HG02588 (cell line): ENCODE measurements around the gene C3orf70.

ENCODE experiments used
- ATAC-seq: cut with Tn5 transposase; IDR thresholded peaks from one replicate; pipeline ENCODE4 v1.9.1; 2021; ENCODE audit warnings: mild to moderate bottlenecking, moderate library complexity; ENCODE audit not compliant: unreplicated experiment

The C3orf70 gene

DNA sequence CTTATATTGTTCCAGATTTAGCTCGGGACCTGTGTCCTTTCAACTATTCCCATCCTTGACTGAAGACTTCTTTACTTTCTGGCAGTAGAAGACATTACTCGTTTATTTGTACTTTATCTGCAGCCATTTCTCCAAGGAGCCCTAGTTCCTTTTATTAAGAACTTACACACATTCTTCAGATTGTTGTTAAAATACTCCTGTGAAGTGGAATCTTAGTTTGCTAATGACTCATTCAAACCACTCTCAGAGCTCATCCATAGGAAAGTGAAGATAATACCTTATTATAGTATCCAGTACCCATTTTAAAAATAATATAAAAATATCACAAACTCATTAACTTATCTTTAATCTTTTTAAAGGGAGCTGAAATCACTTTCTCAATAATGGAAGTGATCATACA, 63.5 kb downstream of the C3orf70 start:
- ATAC-seq: no peak

DNA sequence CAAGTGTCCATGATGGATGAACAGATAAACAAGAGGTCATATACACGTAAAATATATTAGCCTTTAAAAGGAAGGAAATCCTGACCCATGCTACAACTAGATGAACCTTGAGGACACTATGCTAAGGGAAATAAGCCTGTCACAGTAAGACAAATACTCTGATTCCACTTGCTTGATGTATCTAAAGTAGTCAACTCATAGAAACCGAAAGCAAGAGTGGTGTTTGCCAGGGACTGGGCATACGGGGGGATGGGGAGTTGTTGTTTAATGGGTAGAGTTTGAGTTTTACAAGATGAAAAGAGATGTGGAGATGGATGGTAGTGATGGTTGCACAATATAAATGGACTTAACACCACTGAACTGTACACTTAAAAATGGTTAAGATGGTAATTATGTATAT, 65.4 kb downstream of the C3orf70 start:
- ATAC-seq: no peak

DNA sequence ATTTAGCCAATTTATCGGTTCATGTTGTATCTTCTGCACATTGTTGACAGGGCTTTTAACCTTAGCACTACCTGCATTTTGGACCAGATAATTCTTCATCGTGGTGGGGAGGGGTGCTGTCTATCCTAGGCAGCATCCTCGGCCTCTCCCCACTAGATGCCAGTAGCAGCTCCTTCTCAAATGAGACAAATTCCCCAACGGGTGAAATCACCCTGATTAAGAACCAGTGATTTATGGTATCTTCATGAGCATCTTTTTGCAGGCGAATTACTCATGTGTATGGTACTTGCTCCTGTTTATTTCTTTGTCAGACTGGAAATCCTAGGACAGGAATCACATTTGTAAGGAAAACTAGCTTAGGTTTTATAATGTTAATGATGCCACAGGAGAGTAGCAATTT, 68.0 kb downstream of the C3orf70 start:
- no peak for ATAC-seq

DNA sequence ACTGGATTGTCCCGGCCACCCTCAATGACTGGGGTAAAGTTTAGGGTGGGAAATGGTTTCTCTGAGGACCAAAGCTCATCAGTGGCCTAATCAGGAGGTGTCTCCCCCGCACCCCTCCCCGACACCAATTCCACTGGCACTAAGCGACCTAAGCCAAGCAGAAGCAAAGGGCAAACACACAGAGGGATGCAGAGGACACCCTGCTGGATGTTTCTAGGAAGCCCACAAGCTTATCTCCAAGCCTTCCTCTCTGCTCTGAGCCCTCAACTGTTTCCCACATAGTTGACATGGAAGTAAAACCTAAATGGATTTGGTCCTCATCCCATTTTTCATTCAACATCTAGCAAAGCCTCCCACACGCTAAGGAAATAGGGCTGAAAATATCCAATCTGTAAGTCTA, 68.5 kb downstream of the C3orf70 start:
- no peak for ATAC-seq

DNA sequence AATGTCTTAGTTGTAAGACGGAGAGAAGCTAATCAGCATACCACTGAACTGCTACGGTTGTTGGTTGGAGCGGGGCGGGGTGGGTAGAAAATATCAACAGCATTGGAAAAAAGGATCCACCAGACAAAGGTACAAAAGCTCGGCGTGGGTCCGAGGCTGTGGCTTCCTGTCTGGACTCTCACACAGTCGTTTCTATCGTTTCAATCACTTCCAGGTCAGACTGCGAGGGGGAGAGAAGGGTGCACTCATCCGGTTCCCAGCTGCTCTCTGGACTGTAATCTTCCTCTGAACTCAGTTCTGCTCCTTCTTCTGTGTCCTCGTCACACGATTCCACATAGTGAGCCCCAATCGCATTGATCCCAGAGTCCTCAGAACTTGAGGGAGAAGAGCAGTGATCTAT, 70.0 kb downstream of the C3orf70 start:
- ATAC-seq: no peak

DNA sequence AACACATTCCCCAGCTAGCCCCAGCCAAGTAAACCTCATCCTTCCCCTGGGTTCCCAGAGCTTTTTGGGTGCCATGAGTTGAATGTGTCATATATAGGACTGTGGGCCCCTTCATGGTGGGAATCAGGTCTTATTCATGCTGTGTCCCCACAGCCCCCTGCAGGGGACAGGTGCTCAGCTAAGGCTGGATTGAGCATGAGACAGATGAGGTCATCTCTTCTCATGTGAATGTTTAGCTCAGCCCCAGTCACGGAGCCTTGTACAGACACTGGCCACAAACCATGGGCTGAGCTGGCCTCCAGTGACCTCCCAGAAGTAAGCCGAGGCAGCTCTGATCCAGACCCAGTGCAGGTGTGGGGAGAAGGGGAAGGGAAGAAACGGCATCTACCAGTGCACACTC, 70.7 kb downstream of the C3orf70 start:
- ATAC-seq: no peak

DNA sequence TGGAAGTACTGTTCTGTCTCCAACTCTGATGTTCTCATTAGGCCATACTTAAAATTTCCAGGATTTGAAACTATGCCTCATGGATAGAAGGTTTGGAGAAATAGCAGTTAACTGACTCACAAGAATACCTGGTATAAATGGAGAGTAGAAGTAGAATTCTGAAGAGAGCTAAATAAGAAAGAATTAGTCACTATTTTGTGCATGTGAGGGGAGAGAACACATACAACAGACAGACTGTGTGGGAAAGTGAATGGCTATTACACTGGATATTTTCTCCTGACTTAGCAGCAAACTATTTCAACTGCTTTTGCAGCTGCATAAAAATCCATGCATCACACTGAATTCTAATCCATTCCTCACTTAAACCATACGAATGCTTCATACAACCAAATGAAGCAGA, 71.3 kb downstream of the C3orf70 start:
- ATAC-seq: no peak

DNA sequence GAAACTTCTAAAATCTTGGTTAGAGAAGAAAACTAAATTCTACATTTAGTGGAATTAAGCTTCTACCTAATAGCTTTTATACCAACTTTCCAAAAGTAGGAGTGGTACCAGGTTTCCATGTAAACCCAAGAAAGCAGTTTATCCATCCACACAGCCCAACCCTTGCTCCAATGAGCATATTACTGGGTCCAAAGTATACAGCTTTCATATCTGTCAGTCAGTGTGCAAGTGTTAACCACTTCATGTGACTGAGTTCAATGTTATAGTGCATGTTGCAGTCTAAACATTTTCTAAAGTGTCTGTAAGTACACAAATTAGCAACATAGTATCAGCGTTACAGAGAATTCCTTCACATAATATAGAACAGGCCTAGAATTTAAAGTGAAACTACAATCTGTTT, 73.2 kb downstream of the C3orf70 start:
- no peak for ATAC-seq

DNA sequence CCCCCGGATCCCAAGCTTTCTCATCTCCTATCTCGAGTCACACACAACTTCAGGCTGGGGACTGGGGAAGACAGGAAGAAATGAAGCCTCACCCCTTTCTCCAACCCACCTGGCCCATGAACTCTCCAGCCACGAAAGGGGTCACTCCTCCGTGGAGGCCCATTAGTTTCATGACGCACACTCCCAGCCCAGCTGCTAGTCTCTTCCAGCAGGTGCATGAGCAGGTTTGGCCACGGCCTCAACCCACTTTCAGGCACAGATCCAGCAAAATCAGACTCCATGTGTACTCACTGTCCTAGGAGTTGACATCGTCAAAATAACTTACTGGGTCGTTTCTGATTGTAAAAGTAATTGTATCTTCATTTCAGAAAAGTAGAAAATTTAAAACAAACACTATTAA, 76.6 kb downstream of the C3orf70 start:
- no peak for ATAC-seq

DNA sequence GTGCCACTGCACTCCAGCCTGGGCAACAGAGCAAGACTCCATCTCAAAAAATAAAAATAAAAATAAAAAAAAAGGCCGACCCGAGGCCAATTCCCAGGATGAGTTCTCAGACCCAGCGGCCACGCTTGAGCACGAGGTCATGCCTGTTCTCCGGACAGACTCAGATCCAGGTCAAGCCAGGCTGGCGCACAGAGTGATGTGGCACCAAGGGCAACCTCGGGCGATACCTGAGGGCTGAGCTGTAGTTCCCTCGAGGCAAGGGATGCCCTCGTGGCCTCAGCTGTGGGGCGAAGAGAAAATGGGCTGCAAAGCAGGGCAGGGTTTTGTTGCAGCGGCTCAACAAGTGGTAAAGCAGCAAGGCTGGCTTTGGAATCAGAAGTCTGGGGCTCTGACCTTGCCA, 77.3 kb downstream of the C3orf70 start:
- ATAC-seq: no peak

DNA sequence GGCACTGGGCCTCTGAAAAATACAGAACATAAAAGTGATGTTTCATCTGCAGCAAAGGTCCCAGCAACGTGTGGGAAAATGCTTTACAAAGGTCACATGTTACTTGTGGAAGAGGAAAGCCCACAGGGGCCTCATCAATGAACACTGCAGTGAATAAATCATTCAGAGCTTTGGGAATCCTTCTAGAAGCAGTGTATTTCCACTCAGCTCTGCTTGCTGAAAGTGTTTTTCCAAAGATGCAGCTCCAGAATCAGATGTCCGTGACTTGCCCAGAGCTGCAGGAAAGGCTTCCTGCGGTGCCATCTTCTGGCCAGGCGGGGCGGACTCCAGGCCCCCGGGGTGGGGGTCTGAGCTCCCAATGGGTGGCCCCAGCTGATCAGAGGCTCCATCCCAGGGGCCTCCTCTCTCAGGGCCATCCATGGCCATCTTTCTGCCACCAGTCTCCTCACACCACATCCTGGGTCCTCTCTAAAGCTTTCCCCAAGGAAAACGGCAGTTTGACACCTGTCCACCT, 81.5 kb downstream of the C3orf70 start:
- ATAC-seq: no peak

DNA sequence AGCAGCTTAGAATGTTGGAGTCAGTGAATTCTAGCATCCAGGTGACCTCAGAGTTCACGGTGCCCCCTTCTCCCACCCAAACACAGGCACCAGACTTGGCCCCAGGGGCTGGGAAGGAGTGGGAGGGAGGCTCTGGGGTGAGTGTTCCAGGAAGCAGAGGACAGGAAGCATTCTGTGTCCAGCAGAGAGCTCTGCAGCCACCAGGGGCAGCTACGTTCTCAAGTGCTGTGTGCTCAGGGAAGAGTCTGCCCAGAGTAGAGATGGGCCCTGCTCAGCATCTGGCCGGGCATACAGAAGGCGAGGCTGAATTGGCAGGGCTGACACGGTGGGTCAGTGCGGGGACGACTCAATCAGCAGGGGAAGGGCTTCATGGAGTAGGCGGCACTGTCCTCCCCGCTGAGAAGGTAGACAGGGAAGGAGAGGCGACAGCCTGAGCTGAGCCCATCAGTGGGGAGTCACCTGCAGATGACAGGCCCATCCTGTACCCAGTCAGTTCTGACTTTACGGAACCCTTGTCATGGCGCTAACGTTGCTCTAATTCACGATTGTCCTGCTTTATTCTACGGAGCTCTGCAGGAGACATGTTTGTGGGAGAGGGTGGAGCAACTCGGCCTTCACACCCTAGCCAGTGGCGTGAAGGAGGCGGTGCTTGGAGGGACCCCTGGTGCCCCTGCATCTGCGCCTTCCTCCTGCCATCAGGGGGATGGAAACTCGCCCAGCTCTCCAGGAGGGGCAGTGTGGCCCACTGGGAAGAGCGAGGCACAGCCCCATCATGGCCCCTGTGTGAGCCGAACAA, 82.2 kb downstream of the C3orf70 start:
- ATAC-seq: no peak

DNA sequence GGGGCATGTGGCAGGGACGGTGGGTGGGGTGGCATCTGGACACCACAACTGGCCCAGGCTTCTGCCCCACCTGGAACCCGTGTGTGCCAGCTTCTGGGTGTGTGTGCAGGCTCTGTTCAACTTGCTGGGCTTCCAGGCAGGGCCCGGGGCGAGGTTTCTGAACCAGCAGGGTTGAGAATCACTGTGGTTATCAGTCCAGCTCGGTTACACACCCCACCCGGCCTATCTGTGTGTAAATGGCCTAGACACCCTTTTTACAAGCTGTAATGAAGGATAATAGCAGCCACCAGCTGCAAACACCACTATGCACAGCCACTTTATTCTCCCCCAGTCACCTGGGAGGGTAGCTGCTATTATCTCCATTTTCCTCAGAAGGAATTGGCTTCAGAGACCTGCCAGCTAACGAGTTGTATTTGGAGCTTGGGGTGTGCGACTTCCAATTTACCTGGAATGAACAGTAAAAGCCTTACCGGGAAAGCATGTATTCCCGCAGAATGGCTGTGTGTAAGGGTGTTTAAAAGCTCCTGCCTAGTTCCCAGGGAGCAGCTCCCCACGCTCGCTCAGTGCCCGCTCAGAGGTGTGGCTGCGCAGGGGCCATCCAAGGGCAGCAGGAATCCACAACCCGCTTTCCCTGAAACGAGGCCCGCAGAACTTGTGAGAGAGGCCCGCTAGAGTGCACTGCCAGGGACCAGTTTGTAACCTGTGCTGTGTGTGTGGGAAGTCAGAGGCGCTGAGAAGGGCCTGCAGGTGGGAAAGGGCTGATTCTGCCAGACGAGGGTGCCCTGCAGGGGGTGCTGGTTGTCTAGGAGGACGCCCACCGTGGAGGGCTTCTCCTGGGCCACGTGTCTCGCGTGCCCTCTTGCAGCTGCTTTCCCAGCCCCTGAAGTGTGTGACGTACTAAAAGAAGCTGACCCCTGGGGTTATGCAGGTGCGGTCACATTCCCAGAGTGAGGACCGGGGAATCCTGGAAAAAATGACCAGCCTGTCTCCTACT, 83.5 kb downstream of the C3orf70 start:
- no peak for ATAC-seq

DNA sequence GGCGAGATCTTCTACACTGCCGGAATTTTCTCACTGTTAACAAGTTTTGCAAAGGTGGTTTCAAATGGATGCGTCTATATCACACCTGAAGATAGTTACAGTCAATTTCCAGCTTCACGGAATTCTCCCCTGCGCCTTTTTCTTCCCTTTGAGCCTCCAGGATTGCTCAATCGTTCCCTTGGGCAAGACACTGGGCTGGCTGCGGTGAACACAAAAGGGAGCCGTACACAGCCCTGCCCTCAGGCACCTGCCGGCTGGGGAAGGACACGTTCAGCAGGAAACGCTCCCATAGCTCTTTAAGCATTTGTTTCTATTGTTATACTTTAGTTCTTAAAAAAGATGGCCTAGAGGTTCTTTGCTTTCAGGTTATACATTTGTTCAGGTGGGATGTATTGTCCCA, 85.7 kb downstream of the C3orf70 start:
- no peak for ATAC-seq

DNA sequence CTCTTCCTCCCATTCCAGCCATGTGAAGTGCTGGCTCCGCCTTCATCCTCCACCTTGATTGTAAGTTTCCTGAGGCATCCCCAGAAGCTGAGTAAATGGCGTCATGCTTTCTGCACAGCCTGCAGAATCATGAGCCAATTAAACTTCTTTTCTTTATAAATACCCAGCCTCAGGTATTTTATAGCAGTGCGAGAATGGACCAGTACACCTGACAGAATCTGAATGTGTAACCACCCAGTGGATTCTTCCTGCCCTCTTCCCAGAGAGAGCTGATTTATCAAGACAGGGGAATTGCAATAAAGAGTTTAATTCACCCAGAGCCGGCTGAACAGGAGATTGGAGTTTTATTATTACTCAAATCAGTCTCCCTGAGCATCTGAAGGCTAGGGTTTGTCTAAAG, 86.6 kb downstream of the C3orf70 start:
- ATAC-seq: no peak

DNA sequence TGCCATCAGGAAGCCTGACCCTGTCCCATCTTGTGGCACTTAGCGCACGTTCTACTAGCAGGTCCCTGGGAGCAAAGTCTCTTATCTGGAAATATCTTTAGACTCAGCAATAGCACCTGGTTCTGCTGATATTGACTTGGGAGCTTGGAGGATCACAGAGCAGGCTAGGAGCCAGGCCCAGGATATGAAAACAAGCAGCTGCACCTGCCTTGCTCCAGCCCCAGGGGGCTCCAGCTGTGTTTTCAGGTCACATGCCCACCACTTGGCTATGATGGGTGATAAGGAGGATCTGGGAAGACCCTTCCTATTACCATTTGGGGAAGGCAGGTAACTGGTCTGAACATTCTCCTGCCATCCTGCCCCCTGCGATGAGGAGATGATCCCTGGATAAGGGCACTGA, 87.8 kb downstream of the C3orf70 start:
- no peak for ATAC-seq

DNA sequence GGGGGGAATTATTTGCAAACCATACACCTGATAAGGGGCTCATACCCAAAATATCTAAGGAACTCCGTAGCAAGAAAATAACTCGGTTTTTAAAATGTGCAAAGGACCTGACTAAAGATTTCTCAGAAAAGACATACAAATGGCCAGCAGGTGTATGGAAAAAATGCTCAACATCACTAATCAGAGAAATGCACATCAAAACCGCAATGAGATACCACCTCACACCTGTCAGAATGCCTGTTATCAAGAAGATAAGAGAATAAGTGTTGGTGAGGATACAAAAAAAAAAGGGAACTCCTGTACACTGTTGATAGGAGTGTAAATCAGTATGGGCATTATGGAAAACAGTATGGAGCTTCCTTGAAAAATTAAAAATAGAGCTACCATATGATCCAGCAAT, 89.4 kb downstream of the C3orf70 start:
- no peak for ATAC-seq

DNA sequence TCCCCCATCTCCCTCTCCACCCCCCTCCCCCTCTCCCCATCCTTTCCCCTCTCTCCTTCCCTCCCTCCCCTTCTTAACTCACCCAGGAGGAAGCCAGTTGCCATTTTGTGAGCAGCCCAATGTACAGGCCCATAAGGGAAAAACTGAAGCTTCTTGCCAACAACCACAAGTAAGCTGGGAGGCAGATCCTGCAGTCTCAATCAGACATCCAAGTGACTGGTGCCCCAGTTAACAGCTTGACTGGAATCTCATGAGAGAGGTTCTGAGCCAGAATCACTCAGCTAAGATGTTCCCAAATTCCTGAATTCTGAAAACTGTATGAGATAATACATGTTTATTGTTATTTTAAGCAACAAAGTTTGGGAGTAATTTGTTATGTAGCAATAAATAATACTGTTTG, 90.7 kb downstream of the C3orf70 start:
- ATAC-seq: no peak

DNA sequence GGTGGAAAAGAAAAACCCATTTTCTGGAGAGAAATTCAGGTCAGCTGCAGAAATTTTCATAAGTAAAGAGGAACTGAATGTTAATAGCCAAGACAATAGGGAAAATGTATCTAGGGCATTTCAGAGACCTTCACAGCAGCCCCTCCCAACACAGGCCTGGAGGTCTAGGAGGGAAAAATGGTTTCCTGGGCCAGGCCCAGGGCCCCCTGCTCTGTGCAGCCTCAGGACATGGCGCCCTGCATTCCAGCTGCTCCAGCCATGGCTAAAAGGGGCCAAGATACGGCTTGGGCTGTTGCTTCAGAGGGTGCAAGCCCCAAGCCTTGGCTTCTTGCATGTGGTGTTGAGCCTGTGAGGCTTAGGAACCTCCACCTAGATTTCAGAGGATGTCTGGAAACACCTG, 92.2 kb downstream of the C3orf70 start:
- ATAC-seq: no peak

DNA sequence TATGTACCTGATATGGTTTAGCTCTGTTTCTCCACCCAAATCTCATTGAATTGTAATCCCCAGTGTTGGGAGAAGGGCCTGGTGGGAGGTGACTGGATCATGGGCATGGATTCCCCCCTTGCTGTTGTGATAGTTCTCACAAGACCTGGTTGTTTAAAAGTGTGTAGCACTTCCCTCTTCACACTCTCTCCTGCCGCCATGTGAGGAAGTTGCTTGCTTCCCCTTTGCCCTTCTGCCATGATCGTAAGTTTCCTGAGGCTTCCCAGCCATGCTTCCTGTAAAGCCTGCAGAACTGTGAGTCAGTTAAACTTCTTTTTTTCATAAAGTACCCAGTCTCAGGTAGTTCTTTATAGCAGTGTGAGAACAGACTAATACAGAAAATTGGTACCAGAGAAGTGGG, 93.1 kb downstream of the C3orf70 start:
- ATAC-seq: no peak

DNA sequence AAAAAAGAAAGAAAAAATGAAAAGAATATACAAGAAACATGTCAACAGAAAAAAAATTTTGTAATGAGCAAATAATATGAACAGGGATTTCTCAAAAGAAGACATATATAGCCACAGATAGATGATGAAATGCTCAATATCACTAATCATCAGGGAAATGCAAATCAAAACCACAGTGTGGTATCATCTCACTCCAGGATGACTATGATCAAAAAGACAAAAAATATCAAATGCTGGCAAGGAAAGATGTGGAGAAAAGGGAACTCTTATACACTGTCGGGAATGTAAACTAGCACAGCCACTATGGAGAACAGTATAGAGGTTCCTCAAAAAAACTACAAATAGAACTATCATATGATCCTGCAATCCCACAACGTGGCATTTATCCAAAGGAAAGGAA, 94.1 kb downstream of the C3orf70 start:
- ATAC-seq: no peak

DNA sequence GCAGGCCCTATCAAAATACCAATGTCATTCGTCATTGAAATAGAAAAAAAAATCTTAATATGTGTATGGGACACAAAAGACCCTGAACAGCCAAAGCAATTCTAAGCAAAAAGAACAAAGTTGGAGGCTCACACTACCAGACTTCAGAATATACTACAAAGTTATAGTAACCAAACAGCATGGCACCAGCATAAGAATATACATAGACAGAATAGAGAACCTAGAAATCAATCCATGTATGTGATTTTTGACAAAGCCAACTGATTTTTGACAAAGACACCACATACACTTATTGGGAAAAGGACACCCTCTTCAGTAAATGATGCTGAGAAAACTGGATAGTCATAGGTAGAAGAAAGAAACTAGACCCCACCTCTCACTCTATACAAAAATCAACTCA, 95.0 kb downstream of the C3orf70 start:
- no peak for ATAC-seq
